Inflammatory macrophage (primary cell): ENCODE data around the gene COLEC12.
A peak's percentile ranks its signal among the peaks of the same experiment; 100 is the strongest.

Experiments
- DNase-seq, 2 donors: peaks; one replicate each; pipeline ENCODE4 v3.0.0-alpha.2; 2020 to 2022

COLEC12 gene

GRCh38 chr18:407626-408224 is 92.8 kb downstream of the COLEC12 start:
- no peak for DNase-seq

GRCh38 chr18:407191-407590 is 93.3 kb downstream of the COLEC12 start:
- no peak for DNase-seq

DNA sequence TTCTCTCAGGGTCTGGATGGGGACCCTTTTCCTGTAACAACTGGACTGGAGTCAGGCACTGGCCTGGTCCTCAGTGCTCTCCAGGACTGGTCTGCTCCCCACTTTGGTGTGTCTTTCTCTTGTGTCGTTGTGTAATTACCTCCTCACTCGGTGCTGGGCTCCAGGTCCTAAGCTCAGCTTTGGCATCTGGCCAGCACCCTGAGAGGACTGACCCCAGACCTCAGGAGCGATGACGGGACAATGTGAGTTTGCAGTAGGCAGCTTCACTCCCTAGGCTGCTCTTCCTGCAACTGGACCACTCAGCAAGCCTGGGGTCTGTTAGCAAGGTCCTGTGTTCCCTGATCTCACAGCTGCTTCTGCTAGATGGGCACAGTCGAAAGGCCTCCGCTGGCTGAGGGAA is 93.8 kb downstream of the COLEC12 start:
- no peak for DNase-seq

DNA sequence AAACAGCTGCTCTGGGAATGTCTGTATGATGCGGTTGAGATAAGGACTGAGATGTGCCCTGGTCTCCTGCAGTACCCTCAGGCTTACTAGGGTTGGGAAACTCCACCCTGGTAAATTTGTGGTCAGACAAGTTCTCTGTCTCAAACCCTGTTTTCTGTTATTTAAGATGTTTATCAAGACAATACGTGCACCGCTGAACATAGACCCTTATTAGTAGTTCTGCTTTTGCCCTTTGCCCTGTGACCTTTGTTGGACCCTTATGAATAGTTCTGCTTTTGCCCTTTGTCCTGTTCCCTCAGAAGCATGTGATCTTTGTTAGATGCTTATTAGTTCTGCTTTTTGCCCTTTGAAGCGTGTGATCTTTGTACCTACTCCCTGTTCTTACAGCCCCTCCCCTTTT is 95.5 kb downstream of the COLEC12 start:
- DNase-seq = peak; percentile 66 to 80

DNA sequence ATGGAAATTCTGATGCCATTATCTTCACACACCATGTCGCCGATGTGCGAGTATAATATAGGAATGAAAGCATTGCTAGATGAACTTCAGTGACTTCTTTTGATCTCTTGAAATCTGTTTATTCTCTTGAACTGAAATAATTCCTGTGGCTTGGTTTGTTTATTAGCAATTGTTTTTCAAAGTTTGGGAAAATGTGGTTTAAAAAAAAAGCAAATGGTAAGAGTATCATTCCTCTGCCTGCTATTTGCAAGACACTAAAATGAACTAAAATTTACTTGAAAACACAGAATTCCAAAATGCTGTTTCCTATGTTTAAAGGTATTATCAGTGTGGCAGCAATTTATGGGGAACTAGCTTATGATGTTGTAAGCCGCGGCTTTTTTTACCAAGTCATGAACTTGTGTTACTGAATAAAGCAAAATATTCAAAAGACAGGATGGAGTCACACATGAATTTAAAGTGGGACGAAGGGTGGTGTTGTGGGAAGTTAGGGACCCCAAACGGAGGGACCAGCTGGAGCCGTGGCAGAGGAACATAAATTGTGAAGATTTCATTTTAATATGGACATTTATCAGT is 96.4 kb downstream of the COLEC12 start:
- peak; percentile 60 to 63 for DNase-seq

GRCh38 chr18:402129-402528 is 98.4 kb downstream of the COLEC12 start:
- no peak for DNase-seq

DNA sequence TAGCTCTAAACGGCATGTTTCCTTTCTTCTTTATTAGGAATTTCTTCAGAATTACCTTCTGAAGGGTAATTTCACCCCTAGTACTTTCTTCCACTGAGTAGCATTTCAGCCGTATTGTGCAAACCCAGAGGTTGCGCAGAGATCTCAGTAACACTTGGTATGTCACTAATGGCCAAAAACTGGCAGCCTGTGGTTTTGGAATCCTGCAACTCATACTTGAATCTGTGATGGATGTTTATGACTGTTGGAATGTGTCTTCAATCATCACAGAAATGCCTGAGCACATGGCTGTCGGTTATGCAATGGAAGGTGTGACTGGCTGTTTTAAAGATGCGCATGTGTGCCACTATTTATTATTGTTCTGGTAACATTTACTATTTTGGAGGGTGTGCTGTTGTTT is 100.0 kb downstream of the COLEC12 start:
- peak; percentile 56 to 69 for DNase-seq

DNA sequence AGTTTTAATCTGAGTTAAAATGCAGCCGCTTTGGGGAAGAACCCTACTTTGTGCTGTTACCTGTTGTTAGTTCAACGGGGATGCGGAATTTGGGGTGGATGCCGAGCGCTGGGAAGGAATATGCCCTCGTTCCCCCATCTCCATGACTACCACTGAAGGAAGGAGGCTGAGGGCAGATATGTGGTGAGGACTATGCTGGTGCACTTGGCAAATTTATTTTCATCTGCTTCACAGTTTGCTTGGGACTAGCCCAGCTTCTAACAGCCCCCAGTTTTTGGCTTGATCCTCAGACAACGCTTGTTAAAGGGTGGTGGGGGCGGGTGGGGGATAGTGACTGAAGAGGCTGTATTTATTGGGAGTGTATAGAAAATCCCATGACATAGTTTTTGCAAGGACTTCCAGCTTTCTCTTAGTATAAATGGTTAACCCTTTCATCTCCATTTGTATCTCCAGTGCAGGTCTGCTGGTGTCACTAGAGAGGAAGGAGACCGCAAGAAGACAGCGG is 100.8 kb downstream of the COLEC12 start:
- DNase-seq = no peak

- no peak for DNase-seq
These were observed 101.4 kb downstream of the COLEC12 start for GRCh38 chr18:398935-399630.

- no peak for DNase-seq
These were observed 103.9 kb downstream of the COLEC12 start for GRCh38 chr18:396556-396955.

DNA sequence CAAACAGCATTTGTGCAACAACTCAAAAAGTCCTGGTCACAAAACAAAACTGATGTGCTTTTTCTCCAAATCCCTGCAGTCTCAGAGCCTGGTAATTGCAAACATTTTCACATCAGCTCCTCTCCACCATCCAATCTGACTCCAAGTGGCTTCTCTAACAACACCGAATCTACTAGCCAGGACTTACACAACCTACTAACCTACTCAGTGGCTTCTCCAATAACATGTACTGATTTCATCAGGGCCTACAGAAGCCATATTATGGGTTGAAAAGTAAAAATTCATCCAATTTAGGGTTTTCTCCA is 104.3 kb downstream of the COLEC12 start:
- no peak for DNase-seq

DNA sequence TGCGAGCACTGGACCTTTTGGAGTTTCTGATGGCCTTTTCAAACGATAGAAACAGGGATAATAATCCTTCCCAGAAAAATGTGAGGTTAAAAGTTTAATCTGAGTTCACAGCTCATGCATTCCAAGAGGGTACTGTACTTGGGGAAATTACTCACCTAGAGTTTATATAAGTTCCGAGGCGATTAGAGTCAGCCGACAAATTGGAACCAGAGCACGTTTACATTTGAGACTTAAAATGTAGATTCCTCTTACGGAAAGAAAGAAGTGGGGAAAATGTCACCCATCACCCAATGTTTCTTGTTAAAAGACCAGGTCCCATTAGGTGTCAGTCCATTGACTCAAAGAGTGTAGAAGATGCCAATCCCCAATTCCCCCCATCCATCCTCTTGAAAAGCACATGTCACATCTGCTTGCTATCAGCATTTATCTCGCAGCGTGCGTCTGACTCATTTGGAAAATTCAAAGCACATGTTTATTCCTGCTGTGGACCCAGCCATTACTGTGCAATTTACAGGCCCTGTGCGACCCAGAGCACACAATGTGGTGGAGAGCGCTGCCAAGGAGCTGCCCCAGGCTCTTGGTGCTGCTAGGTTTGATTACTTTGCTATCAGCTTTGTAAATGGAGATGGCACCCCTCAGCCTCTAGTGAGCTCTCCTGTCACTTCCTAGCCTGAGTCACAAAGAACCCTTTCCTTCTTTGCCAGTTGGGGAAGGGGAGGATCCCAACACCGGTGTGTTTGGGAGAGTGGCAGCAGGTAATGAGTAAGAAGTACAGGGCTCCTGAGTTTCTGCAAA is 104.8 kb downstream of the COLEC12 start:
- no peak for DNase-seq

GRCh38 chr18:394987-395362 is 105.5 kb downstream of the COLEC12 start:
- no peak for DNase-seq

GRCh38 chr18:394262-394986 is 106.1 kb downstream of the COLEC12 start:
- peak; percentile 13 to 34 for DNase-seq

- no peak for DNase-seq
These were observed 106.9 kb downstream of the COLEC12 start for GRCh38 chr18:393574-393957.

GRCh38 chr18:392928-393573 is 107.5 kb downstream of the COLEC12 start:
- DNase-seq = peak; percentile 37 to 63

- peak; percentile 43 to 60 for DNase-seq
These were observed 109.6 kb downstream of the COLEC12 start for GRCh38 chr18:390741-391478.

GRCh38 chr18:389658-390357 is 110.7 kb downstream of the COLEC12 start:
- peak in 1 of 2 donors; percentile 15 for DNase-seq

GRCh38 chr18:388200-388599 is 112.3 kb downstream of the COLEC12 start:
- no peak for DNase-seq

DNA sequence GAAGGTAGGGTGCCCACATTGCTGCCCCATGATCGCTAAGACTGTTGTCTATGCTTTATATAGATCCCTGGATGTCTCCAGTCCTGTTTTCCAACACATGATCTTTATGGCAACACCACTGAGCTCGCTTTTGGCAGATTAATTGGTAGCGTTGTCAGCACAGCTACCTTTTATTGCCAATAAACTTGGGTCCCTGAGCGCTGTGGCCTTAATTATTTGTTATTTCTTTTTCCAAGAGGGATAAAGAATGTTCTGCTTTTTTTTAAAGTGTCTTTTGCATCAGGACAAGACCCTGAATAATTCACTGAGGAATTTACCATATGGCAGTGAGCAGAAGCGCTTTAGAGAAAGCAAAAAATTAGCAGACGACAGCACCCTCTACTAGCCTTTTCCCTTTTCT is 113.5 kb downstream of the COLEC12 start:
- no peak for DNase-seq

DNA sequence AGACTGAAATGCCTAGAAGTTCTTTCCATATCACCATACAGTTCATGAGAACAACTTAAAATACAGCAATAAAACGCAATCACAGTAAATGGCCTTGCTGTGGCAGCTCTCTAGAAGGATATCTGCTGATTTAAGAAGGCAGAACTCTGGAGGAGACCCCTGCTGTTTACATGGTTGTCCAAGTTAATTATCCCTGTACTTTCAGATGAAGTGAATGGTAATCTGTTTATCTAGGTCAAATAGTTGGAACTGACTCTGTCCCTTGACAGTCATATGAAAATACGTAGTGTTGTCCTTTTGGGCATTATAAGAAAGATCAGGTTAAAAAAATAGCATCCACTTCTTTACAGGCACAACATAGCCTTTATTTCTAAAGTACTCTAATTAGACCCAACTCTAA is 115.6 kb downstream of the COLEC12 start:
- no peak for DNase-seq
